KG1 (cell line): ENCODE results near the gene WNK2.
"Not testable (repeated sequence)": the region's sequence is repeated elsewhere in the genome, so short reads cannot be mapped to it uniquely, and the experiment has no call there.

ENCODE experiments used
- DNase-seq: peaks from one replicate; lab custom pipeline; 2025; lab: John Stamatoyannopoulos, UW

The WNK2 gene

DNA sequence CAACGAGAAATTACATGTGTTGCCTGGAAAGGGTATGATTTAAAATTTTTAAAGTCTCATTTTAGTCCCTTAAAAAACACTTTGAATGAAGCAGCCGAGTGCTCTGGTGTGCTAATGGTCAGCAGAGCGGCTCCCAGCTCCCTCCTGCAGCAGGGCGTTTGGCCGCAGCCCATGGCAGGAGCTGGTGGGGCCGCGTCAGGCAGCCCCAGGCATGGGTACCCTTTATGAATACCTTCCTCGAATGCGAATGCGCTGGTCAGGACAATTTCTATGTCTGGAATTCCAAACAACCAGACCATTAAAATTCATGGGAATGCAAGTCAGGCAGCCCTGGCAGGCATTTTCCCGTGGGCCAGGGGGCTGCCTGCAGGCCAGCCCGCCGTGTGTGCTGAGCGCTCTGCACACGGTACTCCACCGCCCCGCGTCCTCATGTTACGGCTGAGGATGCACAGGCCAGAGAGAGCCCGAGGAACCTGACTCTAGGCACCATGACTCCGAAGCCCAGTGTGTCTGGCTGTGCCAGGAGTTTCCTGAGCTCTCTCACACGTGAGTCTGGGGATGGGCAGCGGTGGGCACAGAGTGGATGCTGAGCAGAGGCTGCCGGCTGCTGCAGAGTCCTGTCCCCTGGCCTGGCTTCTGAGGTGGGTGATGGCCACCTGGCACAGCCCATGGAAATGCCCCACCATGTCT is 123.7 kb downstream of the WNK2 start:
- no peak for DNase-seq

DNA sequence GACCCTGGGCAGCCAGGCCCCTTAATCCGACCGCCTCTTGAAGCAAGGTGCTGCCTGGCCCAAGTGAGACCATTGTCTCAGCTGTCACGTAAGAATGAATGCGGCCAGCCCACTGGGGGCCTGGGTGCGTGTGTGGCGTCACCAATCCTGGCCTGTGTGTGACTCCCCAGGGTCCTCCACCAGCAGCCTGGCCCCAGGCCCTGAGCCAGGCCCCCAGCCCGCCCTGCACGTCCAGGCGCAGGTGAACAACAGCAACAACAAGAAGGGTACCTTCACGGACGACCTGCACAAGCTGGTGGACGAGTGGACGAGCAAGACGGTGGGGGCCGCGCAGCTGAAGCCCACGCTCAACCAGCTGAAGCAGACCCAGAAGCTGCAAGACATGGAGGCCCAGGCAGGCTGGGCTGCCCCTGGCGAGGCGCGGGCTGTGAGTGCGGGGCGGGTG is 124.2 kb downstream of the WNK2 start:
- no peak for DNase-seq

DNA sequence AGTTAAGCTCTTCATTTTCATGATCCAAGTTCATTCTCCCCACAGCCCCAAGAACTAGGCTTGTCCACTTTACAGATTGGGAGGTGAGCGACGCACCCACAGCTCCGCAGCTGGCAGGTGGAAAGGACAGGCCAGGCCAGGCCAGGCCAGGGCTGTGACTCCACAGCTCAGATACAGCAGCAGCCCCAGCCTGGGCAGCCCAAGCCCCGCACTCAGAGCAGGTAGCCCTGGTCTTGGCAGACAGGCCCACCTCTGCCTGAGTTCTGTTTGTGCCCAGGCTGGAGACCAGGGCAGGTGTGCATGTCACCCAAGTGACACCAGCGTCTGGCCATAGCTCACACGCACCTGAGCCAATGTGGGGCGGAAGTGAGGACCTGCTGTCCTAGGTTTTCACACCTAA is 124.7 kb downstream of the WNK2 start:
- no peak for DNase-seq

DNA sequence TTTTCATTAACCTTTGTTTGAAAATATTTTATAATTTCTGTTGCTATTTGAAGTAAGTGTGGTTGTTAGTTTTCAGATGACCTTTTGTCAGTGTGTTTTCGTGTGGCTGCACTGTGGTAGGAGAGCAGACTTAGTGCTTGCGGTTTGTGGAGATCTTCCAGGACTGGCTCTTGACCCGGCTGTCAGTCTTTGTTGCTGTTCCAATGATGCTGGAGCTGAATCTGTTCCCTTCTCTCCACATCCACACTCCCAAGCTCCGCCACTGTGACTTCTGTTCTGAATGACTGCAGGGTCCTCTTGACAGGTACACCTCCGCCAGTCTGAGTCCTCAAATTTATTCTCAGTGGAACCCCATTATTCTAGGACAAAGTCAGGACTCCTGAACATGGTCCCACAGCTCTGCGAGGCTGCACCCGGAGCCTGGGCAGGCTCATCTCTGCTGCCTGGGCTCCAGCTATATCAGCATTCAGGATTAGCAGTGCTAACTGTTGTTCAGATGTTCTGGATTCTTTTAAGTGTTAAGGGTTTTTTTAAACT is 126.0 kb downstream of the WNK2 start:
- DNase-seq, result no peak

DNA sequence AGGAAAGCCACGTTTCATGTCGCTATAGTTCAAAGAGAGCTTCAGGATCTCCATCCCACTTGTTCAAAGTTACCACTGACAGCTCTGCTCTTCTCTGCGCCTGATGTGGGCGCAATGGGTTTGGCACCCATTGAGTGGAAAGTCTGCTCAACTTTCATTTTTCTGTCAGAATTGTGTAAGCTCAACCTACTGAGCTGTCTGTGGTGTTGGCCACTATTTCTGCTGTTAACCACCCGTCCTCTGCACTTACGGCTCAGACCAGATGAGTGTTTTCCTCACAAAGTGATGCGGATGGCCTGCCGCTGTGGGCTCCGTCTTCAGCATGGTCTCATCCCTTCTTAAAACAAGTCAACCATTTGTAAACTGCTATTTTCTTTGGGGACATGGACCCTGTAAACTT is 131.2 kb downstream of the WNK2 start:
- no peak for DNase-seq

DNA sequence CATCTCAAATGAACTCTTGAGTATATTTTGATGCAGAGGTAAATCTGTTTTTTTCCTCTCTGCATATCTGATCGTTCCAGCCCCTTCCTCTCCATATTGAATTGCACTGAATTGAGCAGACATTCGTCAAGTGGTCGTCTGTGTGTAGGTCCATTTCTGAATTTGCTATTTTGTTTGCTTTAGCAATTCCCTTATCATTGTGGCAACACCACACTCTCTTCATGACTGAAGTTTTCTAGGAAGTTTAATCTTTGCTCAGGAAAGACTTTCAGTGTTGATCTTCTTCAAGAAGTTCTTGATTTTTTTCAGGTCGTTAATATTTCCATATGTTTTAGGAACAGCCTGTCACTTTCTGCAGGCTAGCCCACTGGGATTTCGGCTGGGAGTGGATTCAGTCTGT is 132.0 kb downstream of the WNK2 start:
- no peak for DNase-seq

DNA sequence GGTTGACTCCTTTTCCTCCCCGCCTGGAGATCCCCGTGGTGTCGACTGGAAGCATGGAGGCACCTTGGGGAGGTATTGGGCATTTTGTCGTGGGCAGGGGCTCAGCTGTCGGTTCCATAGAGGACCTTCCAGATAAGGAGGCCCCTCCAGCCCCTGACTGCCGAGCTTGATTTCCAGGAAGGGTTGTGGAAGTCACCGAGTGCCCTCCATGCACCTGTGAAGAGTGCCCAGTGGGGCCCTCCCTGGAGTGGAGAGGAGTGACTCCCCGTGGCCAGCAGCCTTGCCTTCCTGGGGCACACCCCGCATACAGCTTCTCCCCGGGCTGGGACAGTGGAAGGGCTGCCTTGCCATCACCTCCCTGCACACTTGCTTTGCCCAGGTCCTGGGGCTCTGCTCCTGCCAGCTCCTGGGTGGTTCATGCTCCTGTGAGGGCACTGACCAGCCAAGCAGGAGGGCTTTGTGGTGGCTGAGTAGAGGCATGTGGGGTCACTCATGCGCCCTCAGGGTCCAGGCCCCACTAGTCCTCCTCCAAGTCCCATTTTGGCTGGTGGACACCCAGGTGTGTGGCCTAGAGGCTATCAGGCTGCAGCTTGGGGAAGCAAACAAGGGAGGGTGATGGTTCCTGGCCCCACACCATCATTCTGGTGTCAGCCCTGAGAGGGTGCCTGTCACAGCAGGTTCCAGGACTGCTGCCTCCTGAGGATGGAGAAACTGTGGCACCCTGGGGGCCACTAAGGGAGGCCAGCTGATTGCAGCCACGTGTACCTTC is 133.0 kb downstream of the WNK2 start:
- DNase-seq, result no peak

DNA sequence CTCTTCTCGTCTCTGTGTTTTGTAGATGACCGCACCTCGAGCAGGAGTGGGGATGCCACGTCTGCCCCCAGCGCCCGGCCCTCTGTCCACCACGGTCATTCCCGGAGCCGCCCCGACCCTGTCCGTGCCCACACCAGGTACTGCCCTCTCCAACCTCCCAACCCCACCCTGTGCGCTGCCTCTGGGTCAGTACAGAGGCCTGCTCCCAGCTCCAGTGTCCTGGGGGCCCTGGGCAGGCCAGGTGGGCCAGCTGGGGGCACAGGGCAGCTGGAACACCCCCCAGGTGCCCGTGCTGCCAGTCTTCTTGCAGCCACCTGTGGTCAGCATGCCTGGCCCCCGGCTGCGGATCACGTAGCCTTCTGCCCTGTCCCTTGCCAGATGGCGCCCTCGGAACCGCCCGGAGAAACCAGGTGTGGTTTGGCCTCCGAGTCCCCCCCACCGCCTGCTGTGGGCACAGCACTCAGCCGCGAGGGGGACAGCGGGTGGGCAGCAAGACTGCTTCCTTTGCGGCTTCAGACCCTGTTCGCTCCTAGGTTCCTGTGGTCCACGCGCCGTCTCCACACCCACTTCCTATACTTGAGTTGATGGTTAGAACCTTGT is 133.7 kb downstream of the WNK2 start:
- DNase-seq, result no peak

DNA sequence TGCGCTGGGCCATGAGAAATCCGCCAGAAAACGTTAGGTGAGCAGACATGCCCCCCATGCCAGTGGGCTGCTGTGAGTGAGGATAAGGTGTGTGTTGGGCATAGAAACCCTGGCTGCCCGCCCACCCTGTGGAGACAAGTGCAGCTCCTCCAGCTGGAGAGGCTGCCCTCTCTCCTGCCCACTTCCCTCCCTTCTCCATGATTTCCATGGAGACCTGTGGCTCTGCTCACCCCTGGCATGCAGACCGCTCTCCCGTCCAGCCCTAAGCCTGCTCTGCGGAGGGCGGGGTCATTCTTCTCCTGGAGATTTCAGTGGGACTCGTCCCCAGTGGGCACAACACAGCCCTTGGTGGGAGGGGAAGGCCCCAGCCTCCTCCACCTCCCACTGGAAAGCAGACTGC is 134.5 kb downstream of the WNK2 start:
- DNase-seq, result no peak

DNA sequence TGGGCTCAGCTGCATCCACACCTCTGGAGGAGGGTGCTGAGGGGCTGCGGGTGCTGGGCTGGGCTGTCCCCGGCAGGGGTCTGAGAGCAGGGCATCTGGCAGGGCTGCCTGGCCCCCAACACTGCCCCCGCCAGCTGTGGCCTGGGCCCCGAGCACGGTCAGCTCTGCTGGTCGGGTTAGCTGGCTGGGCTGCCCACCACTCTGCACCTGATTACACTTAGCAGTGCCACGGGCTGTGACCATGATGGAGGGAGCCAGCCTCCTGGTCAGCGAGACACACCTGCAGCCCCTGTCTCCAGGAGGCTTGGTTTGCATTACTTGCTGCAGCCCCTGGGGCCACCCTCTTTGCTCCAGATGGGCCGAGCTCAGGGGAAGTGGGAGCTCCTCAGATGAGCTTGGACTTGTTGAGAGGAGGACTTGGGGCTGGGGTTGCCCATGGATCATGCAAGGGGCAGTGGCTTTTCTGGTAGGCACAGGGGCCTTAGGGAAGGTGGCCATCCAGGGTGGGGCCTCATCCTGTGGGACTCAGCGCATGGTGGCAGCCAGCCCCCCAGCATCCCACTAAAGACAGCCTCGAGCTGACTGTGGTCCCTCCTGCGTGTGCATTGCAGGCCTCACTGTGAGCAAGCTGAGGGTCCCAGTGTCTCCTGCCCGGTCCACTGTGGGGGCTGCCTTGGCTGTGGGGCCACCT is 135.5 kb downstream of the WNK2 start:
- DNase-seq, result no peak

DNA sequence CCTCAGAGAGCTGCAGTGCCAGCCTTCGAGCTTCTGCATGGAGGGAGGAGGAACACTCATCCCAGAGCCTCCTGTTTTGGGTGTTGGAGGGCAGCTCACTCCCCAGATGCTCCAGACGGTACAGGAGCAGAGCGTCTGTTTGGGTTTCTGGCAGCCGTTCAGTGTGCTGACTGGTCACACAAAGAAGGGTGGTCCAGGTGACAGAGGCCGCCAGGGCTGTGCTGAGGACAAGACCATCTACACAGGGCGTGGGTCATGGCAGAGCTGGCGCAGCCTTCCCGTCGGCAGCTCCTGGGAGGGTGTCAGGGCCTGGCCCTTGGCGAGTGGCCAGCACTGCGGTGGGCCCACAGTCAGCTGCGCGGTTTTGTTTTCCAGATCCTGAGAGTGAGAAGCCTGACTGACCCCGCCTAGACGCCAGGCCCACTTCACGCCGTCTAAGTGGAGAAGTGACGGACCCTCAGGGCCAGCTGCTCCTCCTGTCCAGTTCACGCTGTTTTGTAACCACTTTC is 136.1 kb downstream of the WNK2 start:
- no peak for DNase-seq

DNA sequence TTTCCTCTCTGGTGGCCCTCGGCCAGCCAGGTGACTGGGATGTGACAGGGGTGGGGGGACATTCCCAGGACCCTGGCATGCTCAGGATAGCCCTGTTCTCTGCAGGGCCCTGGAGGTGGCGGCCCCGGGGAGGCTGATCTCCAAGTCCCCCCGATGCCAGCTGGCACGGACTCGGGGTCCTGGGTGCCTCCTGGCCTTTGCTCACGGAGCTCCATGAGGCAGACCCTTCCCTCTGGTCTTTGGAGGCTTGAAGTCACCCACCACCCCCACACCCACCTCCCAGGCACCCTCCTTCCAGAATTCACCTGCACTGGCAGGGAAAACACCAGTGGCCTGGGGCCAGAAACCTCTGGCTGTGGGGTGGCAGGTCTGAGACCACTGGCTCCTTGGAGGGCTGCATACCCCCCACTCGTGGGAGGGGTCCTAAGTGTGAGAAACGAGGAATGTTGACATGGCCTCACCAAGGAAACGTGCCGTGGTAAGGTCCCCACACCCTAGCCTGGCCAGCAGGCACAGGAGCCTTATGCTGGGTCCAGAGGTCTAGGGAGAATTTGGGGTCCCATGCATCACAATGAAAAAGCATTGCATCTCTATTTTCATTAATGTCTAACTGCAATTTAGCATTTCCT is 136.8 kb downstream of the WNK2 start:
- no peak for DNase-seq

DNA sequence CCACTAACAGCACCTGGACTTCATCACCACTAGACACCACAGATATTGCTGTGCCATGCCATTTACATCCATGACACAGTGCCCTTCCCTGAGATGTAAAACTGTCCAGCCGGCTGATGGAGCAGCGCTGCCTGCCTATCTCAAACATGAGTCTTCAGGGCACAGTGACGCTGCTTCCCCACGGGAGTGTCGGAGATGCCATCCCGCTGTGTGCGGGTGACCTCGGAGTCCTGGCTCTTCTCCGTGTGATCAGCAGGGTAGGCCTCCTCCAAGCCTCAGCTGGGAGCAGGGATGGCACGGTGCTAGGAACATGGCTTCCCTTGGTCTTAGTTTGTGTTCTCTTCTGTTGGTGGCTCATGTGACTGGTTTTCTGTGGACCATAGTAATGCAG is 137.3 kb downstream of the WNK2 start:
- DNase-seq, result no peak

DNA sequence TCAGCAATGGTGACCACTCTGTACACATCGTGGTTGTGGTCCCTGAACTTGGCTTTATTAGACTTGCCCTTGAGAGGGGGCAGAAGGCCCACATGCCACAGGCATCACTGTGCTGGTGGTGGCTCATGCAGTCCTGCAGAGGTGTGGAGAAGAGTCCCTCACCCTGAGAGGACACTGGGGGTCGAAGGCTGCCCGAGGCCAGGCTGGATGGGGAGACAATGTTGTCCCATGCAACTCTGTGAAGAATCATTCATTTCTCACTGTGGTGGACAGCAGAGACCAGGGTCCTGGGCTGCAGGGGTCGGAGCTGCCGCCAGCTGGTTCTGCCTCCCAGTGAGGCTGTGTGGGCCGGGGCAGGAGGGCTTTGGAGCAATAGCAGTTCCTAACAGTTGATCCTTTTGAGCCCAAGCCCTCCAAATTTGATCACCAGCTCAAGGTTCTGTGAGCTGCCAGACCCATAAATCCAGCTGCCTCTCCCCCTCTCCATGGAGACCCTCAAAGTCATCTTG is 139.6 kb downstream of the WNK2 start:
- DNase-seq, result not testable (repeated sequence)

DNA sequence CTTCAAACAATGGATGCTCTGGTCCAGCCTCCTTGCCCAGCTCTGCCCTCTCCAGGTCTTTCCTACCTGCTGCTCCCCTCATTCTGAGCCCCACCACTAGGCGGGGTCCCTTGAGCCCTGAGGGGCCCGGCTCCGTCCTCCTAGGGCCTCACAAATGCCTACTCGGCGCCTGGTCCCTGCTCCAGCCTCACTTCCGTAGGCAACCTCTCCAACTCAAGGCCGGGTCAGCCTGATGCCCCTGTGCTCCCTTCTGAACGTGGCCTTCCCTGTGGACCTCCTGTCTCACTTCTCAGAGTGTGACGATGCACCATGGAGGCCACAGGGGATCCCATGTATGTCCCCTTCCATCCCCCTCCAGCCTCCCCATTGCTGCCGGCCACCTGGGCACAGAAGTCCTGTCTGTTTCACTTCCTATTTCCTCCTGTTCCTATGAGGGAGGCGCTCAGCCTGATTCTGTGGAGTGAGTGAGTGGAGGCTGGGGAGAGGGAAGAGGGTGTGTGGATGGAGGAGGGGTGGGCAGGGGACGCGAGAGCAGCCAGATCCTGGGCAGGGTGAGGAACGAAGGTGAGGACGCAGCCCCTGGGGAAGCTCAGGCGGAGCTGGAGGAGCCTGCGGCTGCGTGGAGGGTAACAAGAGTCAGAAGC is 140.4 kb downstream of the WNK2 start:
- no peak for DNase-seq

DNA sequence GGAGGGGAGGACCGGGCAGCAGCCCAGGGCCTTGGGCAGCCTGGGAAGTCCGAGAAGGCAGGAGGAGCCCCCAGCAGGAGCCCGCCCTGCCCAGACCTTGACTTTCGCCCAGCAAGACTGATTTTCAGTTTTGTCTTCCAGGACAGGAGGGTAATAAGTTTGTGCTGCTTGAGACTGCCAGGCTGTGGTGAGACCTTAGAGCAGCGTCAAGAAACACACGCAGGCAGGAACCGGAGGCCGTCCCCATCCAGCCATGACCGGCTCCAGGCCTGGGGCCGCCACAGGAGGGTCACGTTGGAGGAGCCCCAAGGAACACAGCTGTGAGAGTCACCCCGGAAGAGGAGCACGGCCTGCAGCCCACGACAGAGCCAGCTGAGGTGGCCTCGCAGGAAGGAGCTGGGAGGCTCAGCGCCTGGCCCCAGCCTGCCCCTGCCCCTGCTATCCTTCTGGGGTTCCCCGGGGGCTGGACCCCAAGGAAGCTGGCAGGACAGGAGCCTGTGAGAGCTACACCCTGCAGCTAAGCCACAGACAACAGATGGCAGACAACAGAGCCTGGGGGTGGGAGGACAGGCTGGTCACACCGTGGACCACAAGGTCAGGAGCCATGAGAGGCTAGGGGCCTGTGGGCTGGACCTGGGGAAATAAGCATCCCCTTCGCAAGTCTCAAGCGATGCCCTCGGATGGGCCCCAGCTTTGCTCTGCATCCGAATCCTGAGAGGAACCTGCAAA is 141.5 kb downstream of the WNK2 start:
- no peak for DNase-seq

DNA sequence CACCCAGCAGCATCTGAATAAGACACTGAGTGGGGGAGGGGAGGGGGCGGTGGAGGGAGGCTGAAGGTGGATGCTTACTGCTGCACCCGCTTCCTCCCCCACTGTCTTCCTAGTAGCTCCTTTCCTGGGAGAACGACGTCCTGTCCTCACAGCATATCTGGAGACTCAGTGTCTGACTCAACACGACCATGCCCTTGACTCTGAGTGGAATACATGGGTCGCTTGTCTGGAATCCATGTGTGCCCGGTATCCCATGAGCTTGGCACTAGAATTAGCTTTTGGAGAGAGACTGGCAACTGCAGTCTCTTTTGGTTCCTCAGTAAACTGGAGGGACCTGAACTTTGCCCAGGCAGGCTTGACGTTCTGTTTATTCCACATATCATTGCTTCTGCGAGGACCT is 142.1 kb downstream of the WNK2 start:
- no peak for DNase-seq

DNA sequence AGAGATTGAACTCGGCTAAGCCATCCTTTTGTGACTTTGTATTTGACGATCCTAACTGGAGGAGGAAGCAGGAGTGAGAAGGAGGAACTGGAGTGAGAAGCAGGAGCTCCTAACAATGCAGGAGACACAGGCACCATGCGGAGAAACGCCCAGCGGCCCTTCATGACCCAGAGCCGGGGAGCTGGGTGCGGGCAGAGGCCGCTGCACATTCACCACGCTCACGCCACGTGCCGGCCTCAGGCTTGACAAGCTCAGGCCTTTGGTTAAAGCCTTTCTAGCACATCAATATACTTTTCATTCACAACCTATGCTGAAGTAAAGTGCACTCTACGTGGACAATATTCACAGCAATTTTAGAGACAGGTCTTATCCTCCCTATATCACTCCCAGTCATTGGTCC is 142.7 kb downstream of the WNK2 start:
- no peak for DNase-seq

DNA sequence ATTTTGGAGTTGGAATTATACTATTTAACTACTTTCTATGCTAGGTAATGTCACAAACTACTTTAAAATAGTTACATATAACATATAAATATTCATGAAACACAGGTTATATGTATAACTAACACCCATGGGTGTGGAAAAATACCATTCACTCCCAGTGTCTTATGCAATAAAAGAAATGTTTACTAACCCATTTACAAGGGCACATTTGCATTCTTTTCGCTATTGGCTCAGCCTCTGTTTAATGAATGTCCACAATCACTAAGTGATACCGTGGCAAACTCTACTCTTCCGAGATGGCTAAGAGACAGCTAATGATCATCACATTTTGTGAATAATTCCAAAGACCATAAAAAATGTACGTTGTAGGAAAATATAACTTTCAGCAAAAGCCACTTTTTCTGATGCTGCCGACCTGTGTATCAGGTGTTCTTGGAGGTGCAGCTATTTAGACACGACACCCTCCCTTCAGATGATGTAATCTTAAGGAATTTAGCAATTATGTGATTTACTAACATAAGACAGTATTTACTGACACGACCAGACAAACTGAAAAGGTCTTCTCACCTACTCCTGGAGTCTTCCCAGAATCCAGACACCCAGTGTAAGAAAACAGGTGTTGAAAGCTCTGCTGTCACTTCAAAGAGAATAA is 145.8 kb downstream of the WNK2 start:
- no peak for DNase-seq

DNA sequence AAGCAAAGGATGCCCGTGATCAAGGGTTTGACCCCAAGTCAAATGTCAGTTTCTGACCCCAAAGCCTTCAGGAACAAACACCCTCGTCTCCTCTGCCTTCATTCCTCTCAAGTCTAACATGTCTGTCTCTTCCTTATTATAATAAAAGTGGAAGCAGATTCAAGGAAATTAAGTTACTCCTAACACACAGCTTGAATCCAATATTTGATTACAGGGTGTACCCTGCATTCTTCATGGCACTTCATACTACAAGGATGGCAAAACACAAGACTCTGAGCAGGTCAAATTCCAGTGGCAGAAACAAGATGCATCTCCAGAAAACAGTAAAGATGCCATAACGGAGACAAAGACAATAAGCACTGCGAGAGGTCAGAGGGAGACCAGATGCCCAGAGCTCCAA is 148.4 kb downstream of the WNK2 start:
- no peak for DNase-seq
